Testis (tissue), 2 donors: ENCODE measurements around the gene XXYLT1.

Experiments used
- CTCF ChIP-seq, 3 experiments: fragments of 450-650 bp in 2 of 3; fragments of 200-600 bp in 1 of 3; sonication (generic) in 1 of 3; IDR thresholded peaks; one replicate each; pipeline ENCODE4 v1.5.1; 2016 to 2019; ENCODE audit warnings: antibody characterized with exemption in 3 of 3, mild to moderate bottlenecking in 2 of 3, moderate library complexity in 1 of 3
- POLR2A ChIP-seq: fragments of 450-650 bp; IDR thresholded peaks from one replicate; pipeline ENCODE4 v1.6.1; 2017; ENCODE audit warnings: antibody characterized with exemption, mild to moderate bottlenecking, moderate library complexity

GRCh38 chr3:195075199-195075940, 195.6 kb downstream of the XXYLT1 start:
- TF ChIP-seq CTCF (IDR thresholded peaks at IDR 0.05) (no peak), POLR2A (no peak)
